SHP77 (cell line): Measurements from ENCODE around the gene TAF4B.
"Not testable (repeated sequence)": the region's sequence is repeated elsewhere in the genome, so short reads cannot be mapped to it uniquely, and the experiment has no call there.

ENCODE experiments used
- DNase-seq, 2 experiments: peaks; one replicate each; lab custom pipeline; 2025; lab: John Stamatoyannopoulos, UW

TAF4B gene

GRCh38 chr18:26429535-26430226 lies 203.4 kb downstream of the TAF4B start:
- peak; percentile 25 to 44 for DNase-seq

GRCh38 chr18:26432651-26433424 lies 206.6 kb downstream of the TAF4B start:
- no peak for DNase-seq

- DNase-seq = no peak
Measured at GRCh38 chr18:26434887-26435286, 208.6 kb downstream of the TAF4B start.

- DNase-seq = no peak
Measured at GRCh38 chr18:26435415-26436095, 209.3 kb downstream of the TAF4B start.

GRCh38 chr18:26436176-26437051 lies 210.2 kb downstream of the TAF4B start:
- DNase-seq = no peak

- not testable (repeated sequence) for DNase-seq
Measured at GRCh38 chr18:26437634-26438033, 211.4 kb downstream of the TAF4B start.

GRCh38 chr18:26438980-26439379 lies 212.7 kb downstream of the TAF4B start:
- DNase-seq = no peak

GRCh38 chr18:26439537-26439936 lies 213.3 kb downstream of the TAF4B start:
- no peak for DNase-seq

- no peak for DNase-seq
Measured at GRCh38 chr18:26440644-26441043, 214.4 kb downstream of the TAF4B start.
